MCF 10A (cell line): ENCODE results near the gene POU4F1. TPM values are rescaled to one million over a fixed set of nuclear protein-coding genes. Genes with fewer than 3 reads are reported as not detected.
A peak's percentile ranks its signal among the peaks of the same experiment; 100 is the strongest.

Experiments
- BruUV-seq: library from RNA; stranded (reverse); fragments of 400-500 nt; replicated peaks from 2 replicates; lab custom pipeline; 2021; lab: Mats Ljungman, UMichigan
- CTCF ChIA-PET: fragments of 300-600 bp; sonication (Branson Sonifier 250); formaldehyde crosslinking; extraction: SDS; loops from one replicate; lab custom pipeline; 2021; ENCODE audit warnings: antibody characterized with exemption, inconsistent platforms; lab: Yijun Ruan, JAX
- POLR2A ChIA-PET: fragments of 300-600, 350-650 bp; sonication (Branson Sonifier 250); formaldehyde crosslinking; extraction: SDS; loops from one replicate; lab custom pipeline; 2020; ENCODE audit warnings: antibody characterized with exemption, inconsistent platforms; lab: Yijun Ruan, JAX
- DNase-seq: peaks from one replicate; pipeline ENCODE4 v3.0.0-alpha.2; 2018; ENCODE audit not compliant: unreplicated experiment
- H3K27ac Mint-ChIP-seq: one replicate; pipeline ENCODE4 v1.8.0; 2022; ENCODE audit warnings: mild to moderate bottlenecking, low read depth, mixed read lengths; ENCODE audit not compliant: unreplicated experiment
- H3K27me3 Mint-ChIP-seq: one replicate; pipeline ENCODE4 v1.8.0; 2022; ENCODE audit warnings: mixed read lengths; ENCODE audit not compliant: insufficient read depth, unreplicated experiment
- H3K36me3 Mint-ChIP-seq: one replicate; pipeline ENCODE4 v1.8.0; 2022; ENCODE audit warnings: mild to moderate bottlenecking, moderate library complexity, mixed read lengths; ENCODE audit not compliant: insufficient read depth, unreplicated experiment
- H3K4me1 Mint-ChIP-seq: one replicate; pipeline ENCODE4 v1.8.0; 2022; ENCODE audit warnings: mixed read lengths; ENCODE audit not compliant: insufficient read depth, unreplicated experiment
- H3K4me3 Mint-ChIP-seq: one replicate; pipeline ENCODE4 v1.8.0; 2022; ENCODE audit warnings: mild to moderate bottlenecking, moderate library complexity, mixed read lengths; ENCODE audit not compliant: unreplicated experiment
- H3K9me3 Mint-ChIP-seq: one replicate; pipeline ENCODE4 v1.8.0; 2022; ENCODE audit warnings: mixed read lengths; ENCODE audit not compliant: unreplicated experiment
- intact Hi-C: fragments of 100-400 bp; cut with micrococcal nuclease; formaldehyde crosslinking; loops from 2 replicates; pipeline ENCODE4 v1.14.1; 2022
- total RNA-seq: library from RNA; stranded (reverse); gene quantifications from 2 replicates; pipeline ENCODE4 v1.2.3, GENCODE V29; 2022
- TF ChIP-seq, protein P1 (sequence below): fragments of 200-600 bp; IDR thresholded peaks from one replicate; pipeline ENCODE4 v1.8.0; 2022; ENCODE audit warnings: antibody characterized with exemption, mild to moderate bottlenecking; ENCODE audit not compliant: unreplicated experiment

POU4F1 gene
- total RNA-seq, 1 experiment from 2014 or later: not detected

- Mint-ChIP-seq H3K27me3 (peaks cover 17% of the 10 kb centered on the region), H3K36me3 (peaks cover 18% of the 10 kb centered on the region), H3K4me1 (peaks cover 9% of the 10 kb centered on the region), H3K9me3 (no peaks in the 10 kb centered on the region), H3K4me3 (no peak overlapping the region), H3K27ac (no peak overlapping the region)
- BruUV-seq: no TSS peak
- ChIA-PET POLR2A (no interaction called here), CTCF (interaction anchor here (0.8 to 0.9 kb wide), 2 partner anchors 25 to 370 kb away, joined by 3 to 6 read pairs; no protein-coding TSS in a partner anchor)
- intact Hi-C loops: no loop called here
- peak; percentile 65 for DNase-seq
- TF ChIP-seq, protein P1, sequence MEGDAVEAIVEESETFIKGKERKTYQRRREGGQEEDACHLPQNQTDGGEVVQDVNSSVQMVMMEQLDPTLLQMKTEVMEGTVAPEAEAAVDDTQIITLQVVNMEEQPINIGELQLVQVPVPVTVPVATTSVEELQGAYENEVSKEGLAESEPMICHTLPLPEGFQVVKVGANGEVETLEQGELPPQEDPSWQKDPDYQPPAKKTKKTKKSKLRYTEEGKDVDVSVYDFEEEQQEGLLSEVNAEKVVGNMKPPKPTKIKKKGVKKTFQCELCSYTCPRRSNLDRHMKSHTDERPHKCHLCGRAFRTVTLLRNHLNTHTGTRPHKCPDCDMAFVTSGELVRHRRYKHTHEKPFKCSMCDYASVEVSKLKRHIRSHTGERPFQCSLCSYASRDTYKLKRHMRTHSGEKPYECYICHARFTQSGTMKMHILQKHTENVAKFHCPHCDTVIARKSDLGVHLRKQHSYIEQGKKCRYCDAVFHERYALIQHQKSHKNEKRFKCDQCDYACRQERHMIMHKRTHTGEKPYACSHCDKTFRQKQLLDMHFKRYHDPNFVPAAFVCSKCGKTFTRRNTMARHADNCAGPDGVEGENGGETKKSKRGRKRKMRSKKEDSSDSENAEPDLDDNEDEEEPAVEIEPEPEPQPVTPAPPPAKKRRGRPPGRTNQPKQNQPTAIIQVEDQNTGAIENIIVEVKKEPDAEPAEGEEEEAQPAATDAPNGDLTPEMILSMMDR: no peak
These were observed 7.1 kb upstream of the POU4F1 start for GRCh38 chr13:78610381-78610883.

- H3K36me3 Mint-ChIP-seq: peaks cover 11% of the 10 kb centered on the region
- peaks cover 25% of the 10 kb centered on the region for H3K27me3 Mint-ChIP-seq
- POLR2A ChIA-PET: no interaction called here
- no peak overlapping the region for H3K4me3 Mint-ChIP-seq
- H3K9me3 Mint-ChIP-seq: no peaks in the 10 kb centered on the region
- DNase-seq: no peak
- CTCF ChIA-PET: no interaction called here
- intact Hi-C loops: no loop called here
- TF ChIP-seq, protein P1: no peak
- H3K4me1 Mint-ChIP-seq: peaks cover 9% of the 10 kb centered on the region
- H3K27ac Mint-ChIP-seq: no peak overlapping the region
- no TSS peak for BruUV-seq
These were observed 6.3 kb upstream of the POU4F1 start for GRCh38 chr13:78609464-78610205.

DNA sequence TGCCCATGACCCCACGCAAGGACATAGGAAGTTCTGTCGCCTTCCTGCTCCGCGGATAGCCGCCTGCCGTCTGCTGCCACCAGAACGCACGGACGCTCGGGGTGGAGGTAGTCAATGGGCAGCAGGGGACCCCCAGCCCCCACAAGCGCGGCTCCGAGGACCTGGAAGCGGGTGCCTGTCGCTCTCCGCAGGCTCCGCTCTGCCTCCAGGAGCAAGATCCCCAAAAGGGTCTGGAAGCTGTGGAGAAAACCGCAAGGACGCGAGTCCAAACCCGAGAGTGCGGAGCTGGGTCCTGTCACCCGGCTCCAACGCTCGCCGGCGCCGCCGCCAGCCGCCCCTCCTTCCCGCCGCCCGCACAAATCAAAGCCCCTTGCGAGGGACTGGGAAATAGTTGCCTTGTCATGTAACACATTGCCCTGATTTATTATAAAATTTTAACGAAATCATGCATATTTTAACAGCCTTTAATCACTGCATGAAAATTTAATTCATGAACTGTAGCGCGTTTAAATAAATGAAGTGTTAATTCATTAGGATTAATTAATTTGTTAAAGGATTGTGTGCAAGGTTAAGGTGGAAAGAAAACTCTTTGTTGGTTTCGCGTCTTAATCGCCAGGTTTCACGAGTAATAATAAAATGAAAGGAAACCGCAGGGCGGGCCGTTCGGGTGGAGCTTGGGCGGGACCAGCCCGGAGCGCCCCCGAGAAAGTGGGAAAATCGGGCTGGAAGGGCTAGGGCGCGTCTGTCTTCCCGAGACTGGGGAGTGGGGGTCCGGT lies 5.5 kb upstream of the POU4F1 start:
- peaks cover 11% of the 10 kb centered on the region for H3K36me3 Mint-ChIP-seq
- peaks cover 33% of the 10 kb centered on the region for H3K27me3 Mint-ChIP-seq
- ChIA-PET CTCF (no interaction called here), POLR2A (no interaction called here)
- H3K27ac Mint-ChIP-seq: no peak overlapping the region
- TF ChIP-seq, protein P1: no peak
- intact Hi-C loops: no loop called here
- BruUV-seq: no TSS peak
- H3K4me1 Mint-ChIP-seq: peaks cover 9% of the 10 kb centered on the region
- DNase-seq: no peak
- H3K4me3 Mint-ChIP-seq: no peak overlapping the region
- H3K9me3 Mint-ChIP-seq: no peaks in the 10 kb centered on the region

GRCh38 chr13:78608252-78608687 lies 4.9 kb upstream of the POU4F1 start:
- ChIA-PET CTCF (no interaction called here), POLR2A (no interaction called here)
- TF ChIP-seq, protein P1: no peak
- intact Hi-C loops: no loop called here
- no TSS peak for BruUV-seq
- no peak for DNase-seq
- H3K36me3 Mint-ChIP-seq: peaks cover 6% of the 10 kb centered on the region
- H3K4me1 Mint-ChIP-seq: peaks cover 9% of the 10 kb centered on the region
- no peak overlapping the region for H3K4me3 Mint-ChIP-seq
- H3K27ac Mint-ChIP-seq: no peak overlapping the region
- H3K27me3 Mint-ChIP-seq: peaks cover 36% of the 10 kb centered on the region
- H3K9me3 Mint-ChIP-seq: no peaks in the 10 kb centered on the region
